Stimulated activated CD8-positive, alpha-beta memory T cell treated with anti-CD3 and anti-CD28 coated beads, Interleukin-12 subunit alpha, Interleukin-12 subunit beta, amount 100 ng/mL, for 4 hours (primary cell): ENCODE results near the gene COLEC12.

Source experiments
- DNase-seq: peaks from one replicate; pipeline ENCODE4 v3.0.0-alpha.2; 2020; ENCODE audit warnings: low read depth

COLEC12 gene

GRCh38 chr18:361100-361732, 139.3 kb downstream of the COLEC12 start:
- no peak for DNase-seq

- no peak for DNase-seq
Measured at GRCh38 chr18:360676-361075, 139.8 kb downstream of the COLEC12 start.

GRCh38 chr18:356778-357177, 143.7 kb downstream of the COLEC12 start:
- no peak for DNase-seq

DNA sequence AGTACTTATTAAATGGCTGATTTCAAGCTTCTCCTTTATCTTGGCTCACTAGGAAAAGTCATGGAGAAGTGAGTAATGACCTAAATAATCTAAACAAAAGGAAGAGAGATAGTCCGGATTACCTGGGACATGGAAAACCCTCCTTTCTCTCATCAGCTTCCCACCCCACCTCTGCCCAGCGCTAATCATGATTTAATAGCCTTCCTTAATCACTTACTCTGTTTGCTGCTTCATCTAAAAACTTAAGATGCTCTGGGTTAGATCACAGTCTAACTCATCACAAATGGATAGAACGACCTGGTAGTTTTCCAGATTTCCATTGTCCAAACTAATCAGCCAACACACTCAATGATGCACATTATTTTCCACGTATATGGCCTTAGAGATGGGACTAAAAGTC, 144.8 kb downstream of the COLEC12 start:
- no peak for DNase-seq

DNA sequence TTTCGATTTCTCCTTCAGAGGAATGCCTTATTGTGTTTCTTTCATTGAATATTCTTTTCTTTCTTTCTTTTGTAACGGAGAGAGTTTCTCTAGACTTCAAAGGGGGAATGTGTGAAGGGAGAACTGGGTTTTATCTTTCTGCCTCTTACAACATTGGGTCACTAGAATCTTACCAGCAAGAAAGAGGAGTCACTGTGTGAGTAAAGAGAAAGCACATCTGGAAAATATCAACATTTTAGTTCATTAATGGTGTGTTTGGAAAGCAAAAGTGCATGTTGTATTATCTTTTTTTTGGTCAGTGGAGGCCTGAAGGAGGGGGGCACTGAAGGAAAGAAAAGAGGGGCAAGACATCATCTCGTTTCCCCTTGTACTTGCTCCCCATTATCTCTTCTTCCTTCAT, 146.0 kb downstream of the COLEC12 start:
- DNase-seq: no peak

DNA sequence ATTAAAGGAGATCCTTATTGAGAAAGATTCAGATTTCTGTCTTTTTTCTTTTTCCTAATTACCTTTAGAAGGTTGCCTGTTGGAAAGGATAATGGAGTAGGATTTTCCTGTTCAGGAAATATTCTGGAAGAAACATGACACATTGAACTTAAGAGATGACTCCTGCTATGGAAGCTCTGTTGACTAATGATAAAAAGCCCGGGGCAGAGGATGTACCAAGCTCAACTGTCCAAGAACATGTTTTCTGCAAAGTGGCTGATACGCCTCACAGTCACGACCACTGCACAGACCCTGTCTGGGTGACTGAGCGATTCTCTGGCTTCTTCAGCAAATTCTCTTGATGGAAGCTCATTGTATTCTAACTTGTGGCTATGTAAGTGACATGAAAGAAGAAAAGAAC, 146.5 kb downstream of the COLEC12 start:
- DNase-seq: no peak

- no peak for DNase-seq
Measured at GRCh38 chr18:352438-352837, 148.1 kb downstream of the COLEC12 start.

DNA sequence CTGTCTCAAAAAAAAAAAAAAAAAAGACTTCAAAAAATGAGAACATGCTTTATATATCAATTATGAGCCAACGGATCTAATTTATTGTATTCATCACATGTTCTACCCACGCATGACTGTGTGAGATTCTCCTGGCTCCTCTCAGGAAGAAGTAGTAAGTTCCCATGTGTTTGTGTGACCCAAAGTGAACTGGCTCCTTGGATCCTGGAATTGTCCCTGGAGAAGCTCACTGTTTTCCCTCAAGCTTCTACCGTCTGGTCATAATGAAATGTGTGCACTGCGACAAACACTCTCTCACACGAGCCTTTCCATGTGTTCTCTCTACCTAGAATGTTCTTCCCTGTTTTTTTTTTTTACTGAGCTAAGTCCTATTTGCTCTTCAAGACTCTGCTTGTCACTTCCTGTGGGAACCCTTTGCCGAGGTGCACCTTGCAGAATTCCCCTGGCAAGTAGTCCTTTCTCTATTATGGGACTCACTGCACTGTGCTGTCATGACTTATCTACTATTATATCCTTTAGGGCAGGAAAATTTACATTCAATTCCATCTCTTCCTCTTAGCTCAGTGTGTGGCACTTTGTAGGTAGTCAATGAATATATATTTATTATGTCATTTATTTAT, 149.4 kb downstream of the COLEC12 start:
- DNase-seq: no peak

- DNase-seq: no peak
Measured at GRCh38 chr18:346600-346999, 153.9 kb downstream of the COLEC12 start.

GRCh38 chr18:341102-341501, 159.4 kb downstream of the COLEC12 start:
- DNase-seq: no peak

DNA sequence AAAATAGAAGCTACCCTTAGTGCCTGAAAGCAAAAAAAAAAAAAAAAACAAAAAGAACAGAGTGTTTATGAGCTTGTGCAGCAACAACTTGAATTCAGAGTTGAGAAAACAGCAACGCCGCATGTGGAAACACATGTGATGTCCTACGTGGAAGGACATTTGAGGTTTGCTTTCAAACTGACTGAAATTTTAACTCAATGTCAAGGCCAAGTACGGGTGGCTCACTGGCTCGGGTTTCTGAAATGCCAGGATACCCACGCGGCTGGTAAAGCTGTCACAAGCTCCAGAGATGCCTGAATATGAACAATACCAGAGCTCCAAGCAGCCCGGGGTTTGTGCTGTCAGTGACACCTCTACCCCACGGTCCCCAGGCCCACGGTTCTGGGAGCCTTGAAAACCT, 160.5 kb downstream of the COLEC12 start:
- no peak for DNase-seq

DNA sequence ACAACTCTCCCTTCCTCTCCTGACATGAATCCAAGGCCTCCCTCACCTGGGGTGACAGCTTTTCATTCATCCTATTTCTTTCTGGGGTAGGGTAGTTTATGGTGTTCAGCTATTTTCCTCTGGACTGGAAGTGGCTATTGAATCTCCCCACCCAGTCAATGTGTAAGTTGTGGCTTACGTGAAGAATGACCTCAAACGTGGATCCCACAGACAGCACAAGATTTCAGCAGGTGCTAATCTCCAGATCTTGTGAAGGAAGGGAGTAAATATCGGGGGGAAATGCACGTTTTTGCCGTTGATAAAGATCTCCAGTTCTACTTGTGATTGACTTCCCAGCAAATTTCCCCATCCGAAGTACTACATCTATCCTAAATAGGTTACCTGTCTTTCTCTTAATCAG, 161.3 kb downstream of the COLEC12 start:
- DNase-seq: no peak

DNA sequence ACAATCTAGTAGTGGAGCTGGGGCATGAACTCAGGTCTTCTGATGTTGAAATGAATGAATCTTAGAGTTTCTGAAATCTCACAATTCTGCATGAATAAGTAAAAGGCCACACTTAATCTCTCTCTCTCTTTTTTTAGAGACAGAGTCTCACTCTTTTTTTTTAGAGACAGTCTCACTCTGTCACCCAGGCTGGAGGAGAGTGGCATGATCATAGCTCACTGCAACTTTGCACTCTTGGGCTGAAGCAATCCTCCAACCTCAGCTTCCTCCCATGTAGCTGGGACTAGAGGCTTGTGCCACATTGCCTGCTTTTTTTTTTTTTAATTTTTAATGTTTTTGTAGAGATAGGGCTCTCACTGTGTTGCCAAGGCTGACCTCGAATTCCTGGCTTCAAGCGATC, 163.8 kb downstream of the COLEC12 start:
- no peak for DNase-seq

- no peak for DNase-seq
Measured at GRCh38 chr18:335733-336132, 164.8 kb downstream of the COLEC12 start.

- DNase-seq: no peak
Measured at GRCh38 chr18:334575-335132, 165.8 kb downstream of the COLEC12 start.

DNA sequence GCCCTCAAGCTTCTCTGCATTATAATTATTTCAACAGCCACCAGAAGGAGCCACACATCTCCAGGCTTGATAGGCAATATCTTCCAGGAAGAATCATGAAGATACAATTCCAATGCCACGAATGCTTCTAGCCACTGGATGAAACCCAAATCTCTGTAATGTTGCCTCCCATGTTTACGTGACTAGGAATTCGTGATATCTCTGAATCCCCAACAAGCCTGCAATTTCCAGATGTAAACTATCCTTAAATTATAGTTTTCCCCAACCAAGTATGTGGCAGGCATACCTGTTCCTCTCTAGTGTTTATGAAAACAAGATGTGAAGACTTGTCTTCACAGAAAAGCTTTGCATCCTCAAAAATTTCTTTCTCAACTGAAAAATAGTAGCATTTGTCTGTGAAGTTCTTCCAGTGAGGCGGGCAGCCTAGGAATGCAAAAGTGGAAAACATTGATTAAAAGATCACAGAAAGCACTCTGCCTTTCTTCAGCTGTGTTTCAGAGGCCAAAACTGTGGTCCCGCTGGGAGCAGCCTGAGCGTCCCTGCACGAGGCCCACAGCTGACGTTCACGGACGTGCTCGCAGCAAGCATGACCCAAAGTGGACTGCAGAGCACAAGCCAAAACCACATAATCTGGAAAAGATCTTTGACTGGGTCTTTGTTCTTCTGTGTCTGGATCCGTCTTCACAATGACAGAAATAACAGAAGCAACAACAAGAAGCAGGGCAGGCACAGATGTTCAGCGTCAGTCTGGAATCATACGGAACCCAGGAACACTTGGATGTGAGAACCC, 167.6 kb downstream of the COLEC12 start:
- DNase-seq: no peak

- no peak for DNase-seq
Measured at GRCh38 chr18:332007-332406, 168.5 kb downstream of the COLEC12 start.

DNA sequence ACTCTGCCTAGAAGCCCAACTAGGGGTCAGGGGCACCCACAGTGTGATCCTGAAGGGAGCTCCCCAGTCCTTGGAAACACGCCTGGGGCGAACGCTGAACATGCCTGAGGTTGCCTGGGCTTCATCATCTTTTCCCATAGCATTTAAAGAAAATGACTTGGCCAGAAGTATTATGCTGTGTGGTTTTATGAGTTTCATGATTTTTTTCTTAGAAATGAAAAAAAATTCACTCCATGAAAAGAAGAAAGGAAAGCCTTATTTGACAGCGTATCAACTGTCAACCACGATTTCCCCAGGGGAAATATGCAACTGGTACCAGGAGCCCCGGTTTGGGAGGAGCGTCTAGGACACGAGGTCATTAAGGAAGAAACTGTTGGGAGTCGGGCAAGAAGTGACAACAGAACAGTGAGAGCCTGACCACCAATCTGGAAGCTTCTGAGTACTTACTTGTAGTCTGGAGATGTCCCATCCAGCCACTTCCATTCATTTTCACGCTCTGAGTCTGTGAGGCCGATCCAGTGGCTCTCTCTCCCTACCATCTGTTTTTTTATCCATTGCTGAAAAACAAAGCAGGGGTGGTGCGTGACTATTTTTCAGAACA, 169.2 kb downstream of the COLEC12 start:
- no peak for DNase-seq

DNA sequence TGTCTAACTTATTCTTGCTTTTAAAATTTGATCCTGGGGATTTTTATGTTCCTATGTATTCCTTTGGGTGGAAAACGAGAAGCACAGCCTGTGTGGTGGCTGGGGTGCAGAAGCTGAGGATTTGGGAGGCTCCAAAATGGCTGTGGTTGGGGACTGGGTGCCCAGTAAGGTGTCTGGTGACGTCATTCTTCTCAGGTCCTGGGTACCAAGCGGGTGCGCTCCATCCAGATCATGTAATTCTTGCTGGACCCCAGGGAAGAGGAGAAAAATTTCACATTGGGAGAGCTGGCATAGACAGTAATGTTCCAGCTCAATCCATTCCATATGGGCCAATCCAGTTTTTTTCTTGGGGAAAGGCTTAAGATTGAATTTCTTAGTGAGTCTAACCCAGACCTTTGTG, 171.6 kb downstream of the COLEC12 start:
- DNase-seq: no peak

DNA sequence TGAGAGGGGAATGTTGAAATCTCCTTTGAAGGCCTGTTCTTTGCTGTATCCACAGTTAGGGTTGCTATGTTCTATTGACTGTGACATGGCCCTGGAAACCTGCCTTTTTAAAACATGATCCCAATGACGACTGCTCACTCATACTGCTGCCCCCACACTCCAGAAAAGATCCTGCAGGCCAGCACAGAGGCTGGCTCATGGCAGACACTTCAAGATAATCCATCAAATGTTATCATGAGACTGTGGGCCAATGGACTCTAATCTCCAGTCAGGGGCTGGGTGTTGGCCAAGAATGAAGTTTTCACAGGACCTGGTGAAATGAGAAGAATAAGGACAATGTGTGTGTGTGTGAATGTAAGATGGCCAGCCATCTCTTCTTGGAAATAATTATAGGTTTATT, 173.7 kb downstream of the COLEC12 start:
- DNase-seq: no peak

DNA sequence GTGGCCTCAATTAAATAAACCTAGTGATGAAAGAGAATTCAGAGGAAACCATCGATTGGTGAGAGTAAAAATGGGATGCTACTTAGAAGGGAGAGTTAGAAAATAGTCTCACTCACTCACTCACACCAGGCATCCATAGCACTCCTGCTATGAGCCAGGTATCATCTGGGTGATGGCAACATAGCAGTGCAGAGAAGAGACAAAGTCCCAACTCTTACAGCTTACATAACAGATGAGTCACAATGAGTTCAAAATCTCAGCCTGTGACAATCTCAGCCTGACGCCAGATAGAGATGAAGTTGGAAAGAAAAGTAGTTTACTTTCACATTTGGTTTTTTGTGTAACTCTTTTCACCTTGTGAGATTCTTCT, 177.3 kb downstream of the COLEC12 start:
- DNase-seq: no peak

DNA sequence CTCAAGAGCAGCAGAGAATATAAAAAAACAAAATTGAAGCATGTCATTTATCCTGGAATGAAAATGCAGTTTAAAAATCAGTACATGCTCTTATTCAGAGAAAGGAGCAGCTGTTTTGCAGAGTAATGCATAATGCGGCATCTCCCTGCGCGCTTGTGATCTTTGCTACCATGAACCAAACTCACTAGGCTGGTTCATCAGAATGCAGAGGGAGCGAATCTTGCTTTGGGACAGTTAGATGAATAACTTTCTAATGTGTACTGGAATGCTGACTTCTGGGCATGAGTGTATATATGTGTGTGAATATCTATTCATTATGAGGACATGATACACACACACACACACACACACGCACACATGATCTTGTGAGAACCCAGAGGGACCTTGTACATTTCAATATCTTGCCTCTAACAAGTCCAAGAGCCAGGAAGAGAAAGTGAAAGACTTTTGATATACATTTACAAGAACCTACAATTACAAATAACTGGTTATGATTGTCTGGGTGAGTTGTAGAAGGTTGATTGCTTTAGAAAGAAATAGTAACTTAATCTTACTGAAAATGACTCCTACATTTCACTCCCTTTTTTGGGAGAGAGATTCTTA, 178.5 kb downstream of the COLEC12 start:
- no peak for DNase-seq
